Osteoblast (primary cell): ENCODE results near the gene KIR2DL3. TPM values are rescaled to one million over a fixed set of nuclear protein-coding genes. Genes with fewer than 3 reads are reported as not detected.
A peak's percentile ranks its signal among the peaks of the same experiment; 100 is the strongest.

ENCODE experiments used
- DNase-seq: peaks from one replicate; pipeline ENCODE4 v3.0.0; 2011; ENCODE audit warnings: low spot score, mixed read lengths; ENCODE audit not compliant: insufficient read length; ENCODE audit errors: missing footprints
- H2AFZ ChIP-seq: 2 replicates; pipeline ENCODE4 v1.6.0; 2011; ENCODE audit warnings: mild to moderate bottlenecking, low read length
- H3K27ac ChIP-seq: 2 replicates; pipeline ENCODE4 v1.5.1; 2011; ENCODE audit warnings: mild to moderate bottlenecking, low read depth, low read length, moderate library complexity
- H3K27me3 ChIP-seq: 2 replicates; pipeline ENCODE4 v1.6.0; 2012; ENCODE audit warnings: mild to moderate bottlenecking, control low read depth, inconsistent platforms, low read length, moderate library complexity; ENCODE audit not compliant: insufficient read depth
- H3K36me3 ChIP-seq: 2 replicates; pipeline ENCODE4 v1.5.1; 2011; ENCODE audit warnings: mild to moderate bottlenecking, low read length, control low read depth, moderate library complexity; ENCODE audit not compliant: insufficient read depth
- H3K4me1 ChIP-seq: 2 replicates; pipeline ENCODE4 v1.5.1; 2011; ENCODE audit warnings: mild to moderate bottlenecking, low read length, control low read depth, moderate library complexity; ENCODE audit not compliant: insufficient read depth
- H3K4me2 ChIP-seq: 2 replicates; pipeline ENCODE4 v1.6.0; 2011; ENCODE audit warnings: mild to moderate bottlenecking, low read length; ENCODE audit not compliant: insufficient read depth
- H3K4me3 ChIP-seq: fragments of 200-600 bp; sonication (generic); 3 replicates; pipeline ENCODE4 v1.5.1; 2012; ENCODE audit warnings: mild to moderate bottlenecking, low read length, inconsistent platforms; ENCODE audit not compliant: insufficient read depth
- H3K79me2 ChIP-seq: 2 replicates; pipeline ENCODE4 v1.6.0; 2012; ENCODE audit warnings: mild to moderate bottlenecking, low read length, control low read depth, inconsistent platforms; ENCODE audit not compliant: insufficient read depth
- H3K9me3 ChIP-seq: 2 replicates; pipeline ENCODE4 v1.5.1; 2011; ENCODE audit warnings: low read depth, low read length, control low read depth
- H4K20me1 ChIP-seq: 2 replicates; pipeline ENCODE4 v1.6.0; 2012; ENCODE audit warnings: mild to moderate bottlenecking, low read length, control low read depth; ENCODE audit not compliant: insufficient read depth
- small RNA-seq: library from RNA; depleted of rRNA; stranded (forward); fragments of <200 nt; gene quantifications from one replicate; pipeline ENCODE3, GENCODE V24; 2012
- total RNA-seq: library from RNA; depleted of rRNA; stranded (reverse); fragments of >200 nt; gene quantifications from 2 replicates; pipeline ENCODE4 v1.2.3, GENCODE V29; 2012
- TF ChIP-seq, protein P1 (sequence below): IDR thresholded peaks from 2 replicates; pipeline ENCODE4 v1.5.1; 2011; ENCODE audit warnings: mild to moderate bottlenecking, low read depth, low read length, moderate library complexity; ENCODE audit errors: extremely low read depth

Gene KIR2DL3
- total RNA-seq, 1 donor: not detected

DNA sequence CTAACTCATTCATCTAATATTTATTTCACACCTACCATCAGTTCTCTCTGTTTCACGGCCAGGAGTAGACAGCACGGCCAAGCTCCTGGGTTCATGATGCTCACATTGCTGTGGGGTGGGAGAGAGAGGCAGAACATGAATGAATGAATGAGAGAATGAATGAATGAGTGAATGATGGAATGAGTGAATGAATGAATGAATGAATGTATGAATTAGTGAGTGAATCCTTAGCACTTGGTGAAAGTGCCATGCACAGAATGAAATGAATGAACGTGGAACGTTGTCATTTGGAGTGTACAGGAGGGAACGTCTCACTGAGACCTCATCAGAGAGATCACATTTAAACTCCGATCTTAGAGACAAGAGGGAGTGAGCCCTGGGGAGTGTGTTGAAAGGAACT, 53.2 kb downstream of the KIR2DL3 start:
- no peaks in the 10 kb centered on the region for H3K36me3 ChIP-seq
- H3K79me2 ChIP-seq: no peaks in the 10 kb centered on the region
- H4K20me1 ChIP-seq: no peaks in the 10 kb centered on the region
- H3K4me3 ChIP-seq: no peak overlapping the region
- no peak overlapping the region for H3K4me2 ChIP-seq
- no peaks in the 10 kb centered on the region for H3K9me3 ChIP-seq
- H3K27me3 ChIP-seq: no peaks in the 10 kb centered on the region
- H2AFZ ChIP-seq: no peak overlapping the region
- no peaks in the 10 kb centered on the region for H3K4me1 ChIP-seq
- no peak for DNase-seq
- TF ChIP-seq, protein P1, sequence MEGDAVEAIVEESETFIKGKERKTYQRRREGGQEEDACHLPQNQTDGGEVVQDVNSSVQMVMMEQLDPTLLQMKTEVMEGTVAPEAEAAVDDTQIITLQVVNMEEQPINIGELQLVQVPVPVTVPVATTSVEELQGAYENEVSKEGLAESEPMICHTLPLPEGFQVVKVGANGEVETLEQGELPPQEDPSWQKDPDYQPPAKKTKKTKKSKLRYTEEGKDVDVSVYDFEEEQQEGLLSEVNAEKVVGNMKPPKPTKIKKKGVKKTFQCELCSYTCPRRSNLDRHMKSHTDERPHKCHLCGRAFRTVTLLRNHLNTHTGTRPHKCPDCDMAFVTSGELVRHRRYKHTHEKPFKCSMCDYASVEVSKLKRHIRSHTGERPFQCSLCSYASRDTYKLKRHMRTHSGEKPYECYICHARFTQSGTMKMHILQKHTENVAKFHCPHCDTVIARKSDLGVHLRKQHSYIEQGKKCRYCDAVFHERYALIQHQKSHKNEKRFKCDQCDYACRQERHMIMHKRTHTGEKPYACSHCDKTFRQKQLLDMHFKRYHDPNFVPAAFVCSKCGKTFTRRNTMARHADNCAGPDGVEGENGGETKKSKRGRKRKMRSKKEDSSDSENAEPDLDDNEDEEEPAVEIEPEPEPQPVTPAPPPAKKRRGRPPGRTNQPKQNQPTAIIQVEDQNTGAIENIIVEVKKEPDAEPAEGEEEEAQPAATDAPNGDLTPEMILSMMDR: no peak
- H3K27ac ChIP-seq: no peak overlapping the region

DNA sequence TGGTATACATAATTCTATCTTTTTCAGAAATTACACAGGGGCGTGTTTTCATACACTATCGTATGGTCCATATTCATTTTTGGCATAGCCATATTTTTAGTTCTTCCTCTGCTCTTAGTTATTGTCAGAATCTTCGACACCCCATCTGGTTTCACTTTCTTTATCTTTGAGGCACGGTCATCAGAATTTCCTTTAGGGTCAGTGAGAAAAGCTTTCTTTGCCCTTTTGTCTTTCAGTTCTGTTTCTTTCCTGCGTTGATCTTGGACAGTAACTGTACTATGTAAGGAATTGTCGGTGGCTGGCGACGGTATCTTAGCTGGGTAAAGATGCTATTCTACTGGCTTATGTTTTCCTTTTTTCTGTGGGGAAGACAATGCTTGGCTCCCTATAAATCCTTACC, 54.5 kb downstream of the KIR2DL3 start:
- Histone ChIP-seq H3K4me2 (peak overlapping the region; percentile 32), H3K9me3 (no peaks in the 10 kb centered on the region), H3K36me3 (no peaks in the 10 kb centered on the region), H3K4me1 (no peaks in the 10 kb centered on the region), H3K27me3 (no peaks in the 10 kb centered on the region), H3K27ac (no peak overlapping the region), H3K4me3 (peak overlapping the region; percentile 37), H3K79me2 (no peaks in the 10 kb centered on the region), H4K20me1 (no peaks in the 10 kb centered on the region), H2AFZ (no peak overlapping the region)
- TF ChIP-seq, protein P1: no peak
- no peak for DNase-seq

DNA sequence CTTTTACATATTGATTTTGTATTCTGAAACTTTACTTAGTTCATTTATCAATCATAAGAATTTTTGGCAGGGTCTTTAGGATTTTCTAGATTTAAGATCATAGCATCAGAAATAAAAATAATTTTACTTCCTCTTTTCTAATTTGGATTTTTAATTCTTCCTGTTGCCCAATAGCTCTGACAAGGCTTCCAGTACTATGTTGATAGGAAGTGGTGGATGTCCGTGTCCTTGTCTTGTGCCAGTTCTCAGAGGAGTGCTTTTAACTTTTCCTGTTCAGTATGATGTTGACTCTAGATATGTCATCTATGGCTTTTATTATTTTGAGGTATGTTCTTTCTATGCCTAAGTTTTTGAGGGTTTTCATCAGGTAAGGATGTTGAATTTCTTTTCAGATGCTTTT, 57.4 kb downstream of the KIR2DL3 start:
- no peak for DNase-seq

More for the DNA sequence above, 57.4 kb downstream of the KIR2DL3 start:
- Histone ChIP-seq H3K27me3 (no peaks in the 10 kb centered on the region), H3K9me3 (no peaks in the 10 kb centered on the region), H3K4me2 (no peak overlapping the region), H3K4me1 (no peaks in the 10 kb centered on the region), H3K27ac (no peak overlapping the region), H4K20me1 (no peaks in the 10 kb centered on the region), H3K79me2 (no peaks in the 10 kb centered on the region), H2AFZ (no peak overlapping the region), H3K36me3 (no peaks in the 10 kb centered on the region), H3K4me3 (no peak overlapping the region)
- TF ChIP-seq, protein P1: no peak

Small RNA genes within 50 kb of the gene (small RNA-seq; reads per million reads assigned to genes)
- gene AC245128.2: not detected
- not detected for gene KIR3DP1

Other genes with a start within 250 kb of the KIR2DL3 start
- gene LAIR2, start 235.7 kb upstream of the KIR2DL3 start, total RNA-seq: not detected in 2 replicates
- gene LILRA2, start 164.7 kb upstream of the KIR2DL3 start, total RNA-seq: not detected in 2 replicates
- gene LILRA1, start 144.9 kb upstream of the KIR2DL3 start, total RNA-seq: not detected in 2 replicates
- gene LILRB1, start 108.0 kb upstream of the KIR2DL3 start, total RNA-seq: not detected in 2 replicates
- gene LILRB4, start 75.5 kb upstream of the KIR2DL3 start, total RNA-seq: under 0.01 TPM in 1 of 2 replicates, not detected in the other
- not detected in 2 replicates for gene KIR3DL3, start 14.1 kb upstream of the KIR2DL3 start, total RNA-seq
- not detected in 2 replicates for gene KIR2DL1, start 31.3 kb downstream of the KIR2DL3 start, total RNA-seq
- gene KIR2DL4, start 65.1 kb downstream of the KIR2DL3 start, total RNA-seq: not detected in 2 replicates
- not detected in 2 replicates for gene KIR3DL1, start 78.0 kb downstream of the KIR2DL3 start, total RNA-seq
- gene KIR2DS4, start 94.2 kb downstream of the KIR2DL3 start, total RNA-seq: not detected in 2 replicates
- not detected in 2 replicates for gene KIR3DL2, start 111.9 kb downstream of the KIR2DL3 start, total RNA-seq
- not detected in 2 replicates for gene FCAR, start 135.7 kb downstream of the KIR2DL3 start, total RNA-seq
- 0.36 and 0.59 TPM in 2 replicates for gene NCR1, start 167.6 kb downstream of the KIR2DL3 start, total RNA-seq
- not detected in 2 replicates for gene NLRP7, start 209.0 kb downstream of the KIR2DL3 start, total RNA-seq
- gene NLRP2, start 227.9 kb downstream of the KIR2DL3 start, total RNA-seq: 0.36 and 3.2 TPM in 2 replicates